ENCODE results near the gene NPHP4. TPM values are rescaled to one million over a fixed set of nuclear protein-coding genes. Genes with fewer than 3 reads are reported as not detected.

The NPHP4 gene
- total RNA-seq, 1 experiment from 2014 or later = 18.8 TPM

- H3K4me3 ChIP-seq (ENCODE audit: low read length) = no peak overlapping the region
- BruUV-seq (replicated peaks) = no TSS peak
- no peaks in the 10 kb centered on the region for H3F3A ChIP-seq (ENCODE audit: low read length, unreplicated experiment)
- CTCF ChIA-PET = no interaction called here
- ATAC-seq (no peak), DNase-seq (no peak)
- no peak overlapping the region for H3K9ac ChIP-seq (ENCODE audit: low read length)
- H3K27ac ChIP-seq (ENCODE audit: low read length) = no peak overlapping the region
- no peaks in the 10 kb centered on the region for H3K9me2 ChIP-seq (replicated peaks; ENCODE audit: low read length)
- no peaks in the 10 kb centered on the region for H3K9me3 ChIP-seq (ENCODE audit: low read length)
- H3K36me3 ChIP-seq (ENCODE audit: low read depth, low read length) = no peaks in the 10 kb centered on the region; the same call in 1 of the 2 replicates
- no peaks in the 10 kb centered on the region for H3K27me3 ChIP-seq (ENCODE audit: low read length)
- intact Hi-C loops (cut with micrococcal nuclease) = loop anchor here (5.0 kb wide), 1 partner anchor 1979 kb away; no protein-coding TSS in a partner anchor
- H3K4me2 ChIP-seq (ENCODE audit: low read length) = no peak overlapping the region
- H2AFZ ChIP-seq (ENCODE audit: low read length) = no peak overlapping the region
- POLR2A ChIA-PET (ENCODE audit: unreplicated experiment) = no interaction called here
- no peaks in the 10 kb centered on the region for H3K79me2 ChIP-seq (ENCODE audit: low read length)
- no peaks in the 10 kb centered on the region for H4K20me1 ChIP-seq (ENCODE audit: low read length)
- H3K4me1 ChIP-seq (ENCODE audit: insufficient read depth, low read length) = no peaks in the 10 kb centered on the region
- TF ChIP-seq EZH2phosphoT487 (IDR thresholded peaks at IDR 0.05; ENCODE audit: borderline replicate concordance, low read length) (no peak), EZH2 (IDR thresholded peaks at IDR 0.05; ENCODE audit: low read length, unreplicated experiment) (no peak)
- TF ChIP-seq, protein P1, sequence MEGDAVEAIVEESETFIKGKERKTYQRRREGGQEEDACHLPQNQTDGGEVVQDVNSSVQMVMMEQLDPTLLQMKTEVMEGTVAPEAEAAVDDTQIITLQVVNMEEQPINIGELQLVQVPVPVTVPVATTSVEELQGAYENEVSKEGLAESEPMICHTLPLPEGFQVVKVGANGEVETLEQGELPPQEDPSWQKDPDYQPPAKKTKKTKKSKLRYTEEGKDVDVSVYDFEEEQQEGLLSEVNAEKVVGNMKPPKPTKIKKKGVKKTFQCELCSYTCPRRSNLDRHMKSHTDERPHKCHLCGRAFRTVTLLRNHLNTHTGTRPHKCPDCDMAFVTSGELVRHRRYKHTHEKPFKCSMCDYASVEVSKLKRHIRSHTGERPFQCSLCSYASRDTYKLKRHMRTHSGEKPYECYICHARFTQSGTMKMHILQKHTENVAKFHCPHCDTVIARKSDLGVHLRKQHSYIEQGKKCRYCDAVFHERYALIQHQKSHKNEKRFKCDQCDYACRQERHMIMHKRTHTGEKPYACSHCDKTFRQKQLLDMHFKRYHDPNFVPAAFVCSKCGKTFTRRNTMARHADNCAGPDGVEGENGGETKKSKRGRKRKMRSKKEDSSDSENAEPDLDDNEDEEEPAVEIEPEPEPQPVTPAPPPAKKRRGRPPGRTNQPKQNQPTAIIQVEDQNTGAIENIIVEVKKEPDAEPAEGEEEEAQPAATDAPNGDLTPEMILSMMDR (conservative IDR thresholded peaks at IDR 0.05; ENCODE audit: low read depth, low read length) = no peak
These were observed 101.1 kb downstream of the NPHP4 start for GRCh38 chr1:5891137-5891536.

- TF ChIP-seq EZH2phosphoT487 (IDR thresholded peaks at IDR 0.05; ENCODE audit: borderline replicate concordance, low read length) = no peak
- TF ChIP-seq EZH2 (IDR thresholded peaks at IDR 0.05; ENCODE audit: low read length, unreplicated experiment) = no peak
- TF ChIP-seq, protein P1 (conservative IDR thresholded peaks at IDR 0.05; ENCODE audit: low read depth, low read length) = no peak
- no TSS peak for BruUV-seq (replicated peaks)
- H4K20me1 ChIP-seq (ENCODE audit: low read length) = no peaks in the 10 kb centered on the region
These were observed 101.7 kb downstream of the NPHP4 start for GRCh38 chr1:5890346-5891106.

GRCh38 chr1:5889901-5890300 is 102.3 kb downstream of the NPHP4 start:
- Histone ChIP-seq H3K27me3 (ENCODE audit: low read length) (no peaks in the 10 kb centered on the region), H4K20me1 (ENCODE audit: low read length) (no peaks in the 10 kb centered on the region), H3K27ac (ENCODE audit: low read length) (no peak overlapping the region), H3K4me2 (ENCODE audit: low read length) (no peak overlapping the region), H3F3A (ENCODE audit: low read length, unreplicated experiment) (no peaks in the 10 kb centered on the region), H3K9ac (ENCODE audit: low read length) (no peak overlapping the region), H3K9me3 (ENCODE audit: low read length) (no peaks in the 10 kb centered on the region), H3K79me2 (ENCODE audit: low read length) (no peaks in the 10 kb centered on the region), H3K4me3 (ENCODE audit: low read length) (no peak overlapping the region), H3K4me1 (ENCODE audit: insufficient read depth, low read length) (no peaks in the 10 kb centered on the region), H3K9me2 (replicated peaks; ENCODE audit: low read length) (no peaks in the 10 kb centered on the region), H2AFZ (ENCODE audit: low read length) (no peak overlapping the region), H3K36me3 (ENCODE audit: low read depth, low read length) (no peaks in the 10 kb centered on the region; the same call in 1 of the 2 replicates)
- no TSS peak for BruUV-seq (replicated peaks)
- CTCF ChIA-PET = no interaction called here
- intact Hi-C loops (cut with micrococcal nuclease) = loop anchor here (5.0 kb wide), 1 partner anchor 1978 kb away; no protein-coding TSS in a partner anchor
- POLR2A ChIA-PET (ENCODE audit: unreplicated experiment) = no interaction called here
- ATAC-seq (no peak), DNase-seq (no peak)
- TF ChIP-seq EZH2 (IDR thresholded peaks at IDR 0.05; ENCODE audit: low read length, unreplicated experiment) = no peak
- no peak for TF ChIP-seq EZH2phosphoT487 (IDR thresholded peaks at IDR 0.05; ENCODE audit: borderline replicate concordance, low read length)
- TF ChIP-seq, protein P1 (conservative IDR thresholded peaks at IDR 0.05; ENCODE audit: low read depth, low read length) = no peak

More at GRCh38 chr1:5890346-5891106, 101.7 kb downstream of the NPHP4 start:
- CTCF ChIA-PET = no interaction called here
- POLR2A ChIA-PET (ENCODE audit: unreplicated experiment) = no interaction called here
- intact Hi-C loops (cut with micrococcal nuclease) = loop anchor here (5.0 kb wide), 1 partner anchor 1978 kb away; no protein-coding TSS in a partner anchor
- DNase-seq = no peak
- no peaks in the 10 kb centered on the region for H3K9me3 ChIP-seq (ENCODE audit: low read length)
- no peak overlapping the region for H3K9ac ChIP-seq (ENCODE audit: low read length)
- no peaks in the 10 kb centered on the region for H3K79me2 ChIP-seq (ENCODE audit: low read length)
- H3K4me1 ChIP-seq (ENCODE audit: insufficient read depth, low read length) = no peaks in the 10 kb centered on the region
- no peaks in the 10 kb centered on the region for H3K9me2 ChIP-seq (replicated peaks; ENCODE audit: low read length)
- no peak overlapping the region for H2AFZ ChIP-seq (ENCODE audit: low read length)
- no peak overlapping the region for H3K27ac ChIP-seq (ENCODE audit: low read length)
- no peaks in the 10 kb centered on the region for H3K27me3 ChIP-seq (ENCODE audit: low read length)
- no peak overlapping the region for H3K4me3 ChIP-seq (ENCODE audit: low read length)
- H3K4me2 ChIP-seq (ENCODE audit: low read length) = no peak overlapping the region
- H3F3A ChIP-seq (ENCODE audit: low read length, unreplicated experiment) = no peaks in the 10 kb centered on the region
- no peak for ATAC-seq
- no peaks in the 10 kb centered on the region; the same call in 1 of the 2 replicates for H3K36me3 ChIP-seq (ENCODE audit: low read depth, low read length)
